GM19397 (cell line): ENCODE data around the gene ENO3.

Experiments
- ATAC-seq: cut with Tn5 transposase; IDR thresholded peaks from one replicate; pipeline ENCODE4 v1.9.1; 2021; ENCODE audit warnings: mild to moderate bottlenecking, moderate library complexity; ENCODE audit not compliant: unreplicated experiment

The ENO3 gene

GRCh38 chr17:4936436-4936835 is 14.5 kb upstream of the ENO3 start:
- ATAC-seq = no peak

- ATAC-seq = no peak
Measured at GRCh38 chr17:4937553-4937952, 13.4 kb upstream of the ENO3 start.

- no peak for ATAC-seq
Measured at GRCh38 chr17:4938069-4938491, 12.8 kb upstream of the ENO3 start.

- no peak for ATAC-seq
Measured at GRCh38 chr17:4938688-4939545, 12.0 kb upstream of the ENO3 start.

GRCh38 chr17:4939546-4939795 is 11.4 kb upstream of the ENO3 start:
- ATAC-seq = peak; percentile 19

- ATAC-seq = peak; percentile 81
Measured at GRCh38 chr17:4939796-4940554, 10.9 kb upstream of the ENO3 start, which contains the start of the genes RNF167 and SLC25A11. RNF167 (plus strand) TSS chr17:4940268; CDS start chr17:4940910, 642 bp downstream. SLC25A11 (minus strand) TSS chr17:4940046; CDS start chr17:4939910, 136 bp downstream.

GRCh38 chr17:4940555-4941318 is 10.2 kb upstream of the ENO3 start:
- no peak for ATAC-seq

- ATAC-seq = no peak
Measured at GRCh38 chr17:4941319-4941610, 9.7 kb upstream of the ENO3 start.

GRCh38 chr17:4942760-4943508 is 8.0 kb upstream of the ENO3 start:
- ATAC-seq = no peak

- ATAC-seq = no peak
Measured at GRCh38 chr17:4944163-4944553, 6.8 kb upstream of the ENO3 start.

GRCh38 chr17:4944554-4945175 is 6.3 kb upstream of the ENO3 start:
- no peak for ATAC-seq

- ATAC-seq = no peak
Measured at GRCh38 chr17:4945176-4945943, 5.6 kb upstream of the ENO3 start.

GRCh38 chr17:4945944-4946280 is 5.0 kb upstream of the ENO3 start:
- ATAC-seq = no peak

GRCh38 chr17:4946312-4946976 is 4.5 kb upstream of the ENO3 start:
- ATAC-seq = no peak

- no peak for ATAC-seq
Measured at GRCh38 chr17:4947010-4947410, 3.9 kb upstream of the ENO3 start.

- ATAC-seq = peak; percentile 24
Measured at GRCh38 chr17:4947411-4948165, 3.3 kb upstream of the ENO3 start.

GRCh38 chr17:4948166-4948930 is 2.6 kb upstream of the ENO3 start, which contains the start of gene PFN1:
PFN1 (minus strand) TSS chr17:4948530; CDS start chr17:4948394, 136 bp downstream.
- ATAC-seq = peak; percentile 24

- ATAC-seq = peak; percentile 33
Measured at GRCh38 chr17:4948931-4949320, 2.0 kb upstream of the ENO3 start.
